Stimulated activated CD4-positive, alpha-beta T cell treated with anti-CD3 and anti-CD28 coated beads, Interleukin-12 subunit alpha, Interleukin-12 subunit beta, amount 100 ng/mL, for 48 hours (primary cell): ENCODE data around the gene MYO16.

ENCODE experiments used
- DNase-seq, 3 donors: peaks; one replicate each; pipeline ENCODE4 v3.0.0-alpha.2; 2020; ENCODE audit warnings: low read depth in 2 of 3, low spot score in 1 of 3

Gene MYO16

GRCh38 chr13:108629181-108629752 lies at the start of gene MYO16:
TSS of gene MYO16 (plus strand) at chr13:108629611. CDS start at chr13:108629845, 234 bp downstream.
- DNase-seq: no peak

GRCh38 chr13:108586826-108587225 lies 42.6 kb upstream of the MYO16 start:
- no peak for DNase-seq

GRCh38 chr13:108588516-108588915 lies 40.9 kb upstream of the MYO16 start:
- DNase-seq: no peak

GRCh38 chr13:108594153-108594552 lies 35.3 kb upstream of the MYO16 start:
- no peak for DNase-seq

- peak in 2 of 3 donors; percentile 2 to 7 for DNase-seq
Measured at GRCh38 chr13:108595436-108596274, 33.8 kb upstream of the MYO16 start.

- DNase-seq: no peak
Measured at GRCh38 chr13:108597943-108598342, 31.5 kb upstream of the MYO16 start.

- no peak for DNase-seq
Measured at GRCh38 chr13:108606424-108606823, 23.0 kb upstream of the MYO16 start.

- no peak for DNase-seq
Measured at GRCh38 chr13:108609353-108609752, 20.1 kb upstream of the MYO16 start.

- no peak for DNase-seq
Measured at GRCh38 chr13:108610507-108610906, 18.9 kb upstream of the MYO16 start.

- no peak for DNase-seq
Measured at GRCh38 chr13:108615241-108615640, 14.2 kb upstream of the MYO16 start.

GRCh38 chr13:108618233-108618632 lies 11.2 kb upstream of the MYO16 start:
- no peak for DNase-seq

GRCh38 chr13:108621462-108621861 lies 7.9 kb upstream of the MYO16 start:
- no peak for DNase-seq

GRCh38 chr13:108624108-108624507 lies 5.3 kb upstream of the MYO16 start:
- DNase-seq: no peak

- DNase-seq: no peak
Measured at GRCh38 chr13:108624979-108625378, 4.4 kb upstream of the MYO16 start.

- DNase-seq: no peak
Measured at GRCh38 chr13:108629988-108630387, 577 bp downstream of the MYO16 start.

- DNase-seq: no peak
Measured at GRCh38 chr13:108632649-108633167, 3.3 kb downstream of the MYO16 start.

GRCh38 chr13:108638901-108639300 lies 9.5 kb downstream of the MYO16 start:
- no peak for DNase-seq

GRCh38 chr13:108643646-108644353 lies 14.4 kb downstream of the MYO16 start:
- no peak for DNase-seq

- DNase-seq: no peak
Measured at GRCh38 chr13:108645376-108645775, 16.0 kb downstream of the MYO16 start.

GRCh38 chr13:108650271-108650670 lies 20.9 kb downstream of the MYO16 start:
- DNase-seq: no peak

GRCh38 chr13:108656742-108657141 lies 27.3 kb downstream of the MYO16 start:
- DNase-seq: no peak

- no peak for DNase-seq
Measured at GRCh38 chr13:108657519-108657918, 28.1 kb downstream of the MYO16 start.
